Right cardiac atrium (tissue), 5 donors: ENCODE data around the gene BCAT1. TPM values are rescaled to one million over a fixed set of nuclear protein-coding genes. Genes with fewer than 3 reads are reported as not detected.
"Not testable (repeated sequence)": the region's sequence is repeated elsewhere in the genome, so short reads cannot be mapped to it uniquely, and the experiment has no call there.

ENCODE experiments used
- ATAC-seq, 2 donors: fragments of 200-7000 bp; cut with Tn5 transposase; one replicate each; pipeline versions ENCODE4 v1.8.0 to v1.9.1; 2020; ENCODE audit warnings: moderate library complexity in 2 of 2, mild to moderate bottlenecking in 1 of 2
- DNase-seq, 3 donors: peaks; one replicate each; pipeline ENCODE4 v3.0.0-alpha.2; 2020
- H3K27ac ChIP-seq: one replicate; pipeline ENCODE4 v1.5.1; 2013; ENCODE audit warnings: mild to moderate bottlenecking, low read length, control low read depth, moderate library complexity
- H3K27me3 ChIP-seq: one replicate; pipeline ENCODE4 v1.6.1; 2013; ENCODE audit not compliant: control insufficient read depth, insufficient read depth
- H3K4me1 ChIP-seq: one replicate; pipeline ENCODE4 v1.6.1; 2013; ENCODE audit warnings: low read length; ENCODE audit not compliant: control insufficient read depth, insufficient read depth
- H3K4me3 ChIP-seq: one replicate; pipeline ENCODE4 v1.5.1; 2013; ENCODE audit warnings: low read length, control low read depth
- H3K9me3 ChIP-seq: one replicate; pipeline ENCODE4 v1.6.1; 2013; ENCODE audit warnings: low read length; ENCODE audit not compliant: control insufficient read depth
- WGBS: extraction: QIAGEN DNeasy Blood & Tissue Kit; methylation state at CpG from one replicate; pipeline ENCODE4 v1.1.7; 2013; 5-methylcytosine and 5-hydroxymethylcytosine counted together
- intact Hi-C, 4 donors: fragments of 100-400 bp; cut with DNase I; formaldehyde crosslinking; loops; one replicate each; pipeline versions ENCODE4 v1.11.0 to v1.14.0; 2022 to 2023
- polyA plus RNA-seq: library from polyadenylated mRNA; stranded (reverse); fragments of 200-250 nt; gene quantifications from one replicate; pipeline ENCODE4 v1.2.3, GENCODE V29; 2013
- total RNA-seq, 4 donors: library from RNA; stranded (reverse); fragmentation: NEBNext Ultra II Directional; extraction: Animal tissue kit (Norgen Biotek cat#: 25700); gene quantifications; one replicate each; pipeline ENCODE4 v1.2.1, GENCODE V29; 2021
- donor health status: healthy with polysubstance abuse.
- donor health status: DM: no; HTN: yes; CAD: no.
- donor health status: DM: no; HTN: no; CAD: no.
- donor health status: DM: no; HTN: yes; CAD: no; lungs with severe emphysema.
- donor health status: DM: yes; HTN: yes; CAD: no.

The BCAT1 gene
- total and polyA plus RNA-seq, 5 donors, result 0.86 to 9.0 (median 5.7) TPM

DNA sequence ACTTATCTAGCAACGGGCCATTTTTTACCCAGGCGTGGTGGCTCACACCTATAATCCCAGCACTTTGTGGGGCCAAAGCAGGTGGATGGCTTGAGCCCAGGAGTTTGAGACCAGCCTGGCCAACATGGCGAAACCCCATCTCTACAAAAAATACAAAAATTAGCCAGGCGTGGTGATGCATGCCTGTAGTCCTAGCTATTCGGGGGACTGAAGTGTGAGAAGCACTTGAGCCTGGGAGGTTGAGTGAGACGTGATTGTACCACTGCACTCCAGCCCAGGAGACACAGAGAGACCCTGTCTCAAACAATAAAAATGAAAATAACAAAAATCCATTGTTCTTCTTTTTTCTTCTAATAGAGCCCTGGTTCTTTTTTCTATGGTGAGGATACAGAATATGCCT is 7.5 kb upstream of the BCAT1 start:
- H3K27me3 ChIP-seq, H3K27ac ChIP-seq, H3K4me3 ChIP-seq, intact Hi-C loops, DNase-seq, H3K9me3 ChIP-seq, ATAC-seq, H3K4me1 ChIP-seq: not testable (repeated sequence)
- 84% methylated on average over 6 of the region's 6 CpGs for WGBS

DNA sequence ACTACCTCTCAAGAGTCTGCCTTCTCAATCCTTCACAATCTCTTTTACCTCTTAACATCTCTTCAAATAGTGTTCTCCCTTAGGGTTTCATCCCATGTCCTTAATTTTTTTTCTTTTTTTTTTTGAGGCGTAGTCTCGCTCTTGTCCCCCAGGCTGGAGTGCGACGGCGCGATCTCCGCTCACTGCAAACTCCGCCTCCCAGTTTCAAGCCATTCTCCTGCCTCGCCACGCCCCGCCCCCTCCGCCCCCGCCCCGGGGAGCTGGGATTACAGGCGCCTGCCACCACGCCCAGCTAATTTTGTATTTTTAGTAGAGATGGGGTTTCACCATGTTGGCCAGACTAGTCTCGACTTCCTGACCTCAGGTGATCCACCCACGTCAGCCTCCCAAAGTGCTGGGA is 7.0 kb upstream of the BCAT1 start:
- WGBS, result 87% methylated on average over 18 of the region's 18 CpGs

DNA sequence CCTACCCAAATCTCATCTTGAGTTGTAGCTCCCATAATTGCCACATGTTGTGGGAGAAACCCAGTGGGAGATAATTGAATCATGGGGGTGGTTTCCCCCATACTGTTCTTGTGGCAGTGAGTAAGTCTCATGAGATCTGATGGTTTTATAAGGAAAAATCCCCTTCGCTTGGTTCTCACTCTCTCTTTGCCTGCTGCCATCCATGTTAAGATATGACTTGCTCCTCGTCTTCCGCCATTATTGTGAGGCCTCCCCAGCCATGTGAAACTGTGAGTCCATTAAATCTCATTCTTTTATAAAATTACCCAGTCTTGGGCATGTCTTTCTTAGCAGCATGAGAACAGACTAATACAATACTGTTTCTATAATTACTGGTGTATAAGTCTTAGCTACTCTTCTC is 6.5 kb upstream of the BCAT1 start:
- H3K27ac ChIP-seq, result no peak overlapping the region
- DNase-seq (no peak), ATAC-seq (no peak)
- no peak overlapping the region for H3K4me3 ChIP-seq
- H3K27me3 ChIP-seq, result peaks cover 2% of the 10 kb centered on the region
- no peaks in the 10 kb centered on the region for H3K9me3 ChIP-seq
- intact Hi-C loops, result no loop called here
- H3K4me1 ChIP-seq, result no peaks in the 10 kb centered on the region
- 97% methylated on average over 3 of the region's 3 CpGs for WGBS

More for the DNA sequence above, 7.0 kb upstream of the BCAT1 start:
- Histone ChIP-seq H3K27me3 (peaks cover 2% of the 10 kb centered on the region), H3K9me3 (no peaks in the 10 kb centered on the region), H3K27ac (no peak overlapping the region), H3K4me1 (no peaks in the 10 kb centered on the region), H3K4me3 (no peak overlapping the region)
- ATAC-seq (no peak), DNase-seq (peak in 1 of 3 donors; percentile 34)
- intact Hi-C loops, result no loop called here

DNA sequence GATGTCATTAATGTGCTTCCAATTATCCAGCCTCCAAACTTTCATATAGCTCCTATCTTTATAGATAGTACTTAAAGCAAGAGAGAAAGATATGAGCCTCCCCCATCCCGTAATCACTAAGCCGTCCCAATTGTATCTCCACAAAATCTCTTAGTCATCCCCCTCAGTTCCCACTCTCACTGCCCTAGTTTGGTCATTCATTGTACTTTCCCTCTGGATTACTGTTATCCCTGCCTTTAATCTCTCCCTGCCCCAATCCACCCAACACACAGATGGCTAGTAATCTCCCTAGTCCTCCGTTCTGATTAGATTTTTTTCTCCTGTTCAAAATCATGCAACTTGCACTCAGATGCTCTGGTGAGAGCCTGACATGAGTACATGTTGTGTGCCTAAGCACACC is 5.4 kb upstream of the BCAT1 start:
- Histone ChIP-seq H3K27me3 (peaks cover 2% of the 10 kb centered on the region), H3K27ac (no peak overlapping the region), H3K4me3 (no peak overlapping the region), H3K4me1 (no peaks in the 10 kb centered on the region), H3K9me3 (no peaks in the 10 kb centered on the region)
- ATAC-seq, result no peak
- WGBS, result 53% methylated on average over 3 of the region's 3 CpGs
- intact Hi-C loops, result no loop called here
- no peak for DNase-seq

DNA sequence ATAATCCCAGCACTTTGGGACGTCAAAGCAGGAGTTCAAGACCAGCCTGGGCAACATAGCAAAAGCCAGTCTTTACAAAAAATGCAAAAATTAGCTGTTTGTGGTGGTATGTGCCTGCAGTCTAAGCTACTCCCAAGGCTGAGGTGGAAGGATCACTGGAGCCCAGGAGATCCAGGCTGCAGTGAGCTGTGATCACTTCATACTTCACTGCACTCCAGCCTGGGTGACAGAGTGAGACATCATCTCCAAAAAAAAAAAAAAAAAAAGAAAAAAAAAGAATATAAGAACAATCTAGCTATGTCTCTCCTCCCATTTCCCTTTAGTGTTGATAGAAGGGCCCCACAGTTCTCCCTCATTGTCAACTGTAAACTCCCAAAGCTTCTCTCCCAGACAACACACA is 3.5 kb upstream of the BCAT1 start:
- no peak for ATAC-seq
- intact Hi-C loops, result no loop called here
- H3K27me3 ChIP-seq, result peaks cover 2% of the 10 kb centered on the region
- no peaks in the 10 kb centered on the region for H3K9me3 ChIP-seq
- no peak overlapping the region for H3K27ac ChIP-seq
- H3K4me3 ChIP-seq, result no peak overlapping the region
- no peaks in the 10 kb centered on the region for H3K4me1 ChIP-seq
- no peak for DNase-seq
- WGBS, result 93% methylated on average over 1 of the region's 1 CpG

DNA sequence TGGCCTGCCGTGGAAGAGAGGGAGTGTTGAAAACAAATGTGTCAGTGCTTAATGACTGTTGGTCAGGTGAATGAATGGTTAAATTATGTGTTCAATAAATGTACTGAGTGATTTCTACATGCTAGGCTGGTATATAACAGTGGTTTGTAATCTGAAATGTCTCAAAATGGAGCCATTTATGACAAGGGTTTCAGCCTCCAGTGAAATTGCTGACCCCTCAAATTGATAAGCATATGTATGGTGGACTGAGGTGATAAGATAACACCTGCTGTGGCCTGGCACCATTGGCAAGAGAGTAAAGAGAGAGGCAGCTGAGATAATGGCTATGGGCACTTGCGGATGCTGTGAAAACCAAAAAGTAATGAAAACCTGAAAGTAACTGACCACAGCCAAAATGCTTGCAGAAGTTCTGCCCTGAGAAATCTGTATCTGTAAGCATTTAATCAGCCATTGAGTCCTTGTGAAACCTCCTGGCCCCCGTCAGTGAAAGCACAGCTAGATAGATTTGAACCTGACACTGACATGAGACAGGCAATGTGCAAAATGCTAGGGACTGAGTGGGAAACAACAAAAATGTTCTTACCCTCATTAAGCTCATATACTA is 1.4 kb upstream of the BCAT1 start:
- ATAC-seq (no peak), DNase-seq (no peak)
- Histone ChIP-seq H3K27ac (no peak overlapping the region), H3K27me3 (peaks cover 2% of the 10 kb centered on the region), H3K4me3 (no peak overlapping the region), H3K9me3 (no peaks in the 10 kb centered on the region), H3K4me1 (no peaks in the 10 kb centered on the region)
- 63% methylated on average over 3 of the region's 3 CpGs for WGBS
- intact Hi-C loops, result no loop called here

DNA sequence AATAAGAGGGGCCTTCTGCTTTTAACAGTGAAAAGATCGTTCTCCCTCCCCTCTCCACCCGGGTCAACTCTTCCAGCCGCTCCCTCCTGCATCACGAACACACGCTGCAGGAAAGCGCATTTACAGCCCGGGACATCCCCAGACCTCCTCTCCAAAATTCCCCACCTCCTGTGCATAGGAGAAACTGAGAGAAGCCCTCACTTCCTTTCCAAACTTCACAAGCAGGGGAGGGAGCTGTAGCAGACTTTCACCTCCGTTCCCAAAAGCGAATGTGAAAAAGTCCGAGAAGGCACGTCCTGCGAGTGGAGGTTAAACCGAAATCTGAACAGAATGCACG is 513 bp downstream of the BCAT1 start:
- H3K9me3 ChIP-seq, result no peaks in the 10 kb centered on the region
- intact Hi-C loops, result no loop called here
- DNase-seq (no peak), ATAC-seq (peak; percentile 40 to 64)
- no peaks in the 10 kb centered on the region for H3K27me3 ChIP-seq
- H3K4me1 ChIP-seq, result no peaks in the 10 kb centered on the region
- H3K27ac ChIP-seq, result no peak overlapping the region
- WGBS, result under 1% methylated on average over 14 of the region's 14 CpGs
- peak overlapping the region; percentile 68 for H3K4me3 ChIP-seq

DNA sequence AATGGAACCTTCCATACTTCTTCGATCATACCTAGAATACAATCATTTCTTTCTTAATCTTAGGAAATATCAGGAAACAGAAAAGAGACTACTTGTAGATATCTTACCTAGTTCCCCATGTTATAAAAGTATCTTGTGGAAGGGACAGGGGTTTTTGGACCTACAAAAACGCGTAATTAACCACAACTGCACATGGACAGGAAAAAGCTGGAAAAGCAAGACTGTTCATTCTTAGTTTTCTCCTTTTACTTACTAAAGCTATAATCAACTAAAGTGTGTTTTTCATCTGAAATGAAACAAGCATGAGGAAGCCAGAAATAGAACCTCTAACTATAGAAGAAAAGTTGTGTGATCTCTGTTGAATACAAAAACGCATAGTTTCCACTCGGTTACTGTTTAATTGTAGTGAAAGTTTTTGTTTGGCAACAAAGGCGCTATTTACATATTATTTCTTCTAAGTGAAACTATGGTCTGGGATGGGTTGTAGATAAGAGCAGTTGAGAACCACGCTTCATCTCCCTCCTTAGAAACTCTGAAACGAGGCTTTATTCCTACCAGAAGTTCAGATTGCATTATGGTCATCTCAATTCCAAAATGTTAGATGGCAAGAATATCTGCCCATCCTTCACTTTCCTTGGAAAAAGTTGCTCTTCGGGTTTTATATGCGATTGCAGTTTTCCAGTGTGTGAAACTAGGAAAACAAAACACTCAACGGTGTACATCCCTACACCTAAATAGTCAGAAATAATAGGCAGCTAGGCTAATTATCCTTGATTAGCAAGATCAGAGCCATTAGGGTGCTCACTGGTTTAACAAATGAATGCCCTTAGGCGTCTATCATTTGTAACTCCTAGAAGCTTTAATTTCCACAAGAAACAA is 1.1 kb downstream of the BCAT1 start:
- no peaks in the 10 kb centered on the region for H3K27me3 ChIP-seq
- no peak for DNase-seq
- H3K9me3 ChIP-seq, result no peaks in the 10 kb centered on the region
- intact Hi-C loops, result no loop called here
- no peaks in the 10 kb centered on the region for H3K4me1 ChIP-seq
- no peak overlapping the region for H3K27ac ChIP-seq
- peak overlapping the region; percentile 68 for H3K4me3 ChIP-seq
- 36% methylated on average over 12 of the region's 12 CpGs for whole genome bisulfite sequencing
- no peak for ATAC-seq

DNA sequence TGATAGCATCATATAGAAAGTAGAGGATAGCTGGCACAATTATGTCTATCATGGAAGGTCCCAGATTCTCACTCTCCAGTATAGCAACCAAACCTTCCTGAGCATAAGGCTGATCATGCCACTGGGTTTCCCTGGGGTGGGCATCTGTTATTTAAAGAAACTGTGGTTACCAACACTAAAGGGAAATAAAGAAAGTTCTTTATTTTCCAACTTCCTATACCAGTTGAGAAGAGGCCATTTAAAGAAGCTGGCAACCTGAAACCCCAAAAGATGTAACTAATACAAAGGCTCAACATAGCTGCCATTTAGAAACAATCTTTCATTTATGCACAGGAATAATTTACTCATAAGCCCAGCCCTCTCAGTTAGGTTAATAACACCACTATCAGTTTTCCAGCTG is 3.1 kb downstream of the BCAT1 start:
- H3K4me1 ChIP-seq, result no peaks in the 10 kb centered on the region
- DNase-seq (no peak), ATAC-seq (no peak)
- no peaks in the 10 kb centered on the region for H3K27me3 ChIP-seq
- H3K4me3 ChIP-seq, result no peak overlapping the region
- no peaks in the 10 kb centered on the region for H3K9me3 ChIP-seq
- no peak overlapping the region for H3K27ac ChIP-seq
- intact Hi-C loops, result no loop called here

DNA sequence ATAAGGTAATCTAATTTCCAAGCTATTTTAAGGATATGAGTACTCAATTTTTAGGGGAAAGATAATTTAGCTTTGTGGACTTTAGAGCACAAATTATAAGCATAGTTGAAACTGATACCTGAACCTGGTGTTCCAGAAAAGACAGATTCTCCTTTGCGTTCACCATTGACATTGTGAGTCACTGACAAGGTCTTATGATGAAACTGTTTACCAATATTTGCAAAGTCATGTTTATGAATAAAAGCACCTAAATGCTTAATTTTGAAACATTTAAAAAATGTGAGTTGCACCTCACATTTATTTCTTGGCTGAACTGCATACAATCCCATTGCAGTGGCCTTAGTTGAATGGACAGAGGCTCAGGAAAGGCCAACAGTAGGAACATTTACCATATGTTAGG is 3.9 kb downstream of the BCAT1 start:
- no peak overlapping the region for H3K27ac ChIP-seq
- 93% methylated on average over 1 of the region's 1 CpG for WGBS
- no peak for DNase-seq
- H3K4me1 ChIP-seq, result no peaks in the 10 kb centered on the region
- intact Hi-C loops, result no loop called here
- no peak for ATAC-seq
- H3K9me3 ChIP-seq, result no peaks in the 10 kb centered on the region
- H3K4me3 ChIP-seq, result no peak overlapping the region
- H3K27me3 ChIP-seq, result no peaks in the 10 kb centered on the region

DNA sequence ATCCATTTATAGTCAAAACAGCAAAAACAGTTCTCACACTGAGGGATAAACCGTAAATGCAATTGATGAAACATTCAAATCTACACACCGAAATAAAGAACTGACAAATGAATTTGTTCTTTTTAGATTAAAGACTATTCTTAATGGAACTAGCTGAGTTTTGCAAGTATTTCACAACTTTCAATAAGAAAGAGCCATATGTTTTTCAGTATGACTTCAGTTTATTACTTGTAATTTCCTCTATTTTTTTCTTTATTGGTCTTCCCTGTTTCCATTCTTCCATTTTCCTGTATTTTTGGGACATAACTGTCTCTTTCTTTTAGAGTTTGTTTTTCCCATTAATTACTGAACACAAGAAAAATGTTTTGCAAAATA is 4.3 kb downstream of the BCAT1 start:
- Histone ChIP-seq H3K27ac (no peak overlapping the region), H3K9me3 (no peaks in the 10 kb centered on the region), H3K4me1 (no peaks in the 10 kb centered on the region), H3K4me3 (no peak overlapping the region), H3K27me3 (no peaks in the 10 kb centered on the region)
- DNase-seq (no peak), ATAC-seq (no peak)
- intact Hi-C loops, result no loop called here
- 91% methylated on average over 2 of the region's 2 CpGs for WGBS
